ENCODE results near the gene MSL2. TPM values are rescaled to one million over a fixed set of nuclear protein-coding genes. Genes with fewer than 3 reads are reported as not detected.
"Not testable (repeated sequence)": the region's sequence is repeated elsewhere in the genome, so short reads cannot be mapped to it uniquely, and the experiment has no call there.

MSL2 gene
- total and polyA plus RNA-seq, 3 donors from 2014 or later, result 33.9 to 56.9 (median 48.7) TPM

DNA sequence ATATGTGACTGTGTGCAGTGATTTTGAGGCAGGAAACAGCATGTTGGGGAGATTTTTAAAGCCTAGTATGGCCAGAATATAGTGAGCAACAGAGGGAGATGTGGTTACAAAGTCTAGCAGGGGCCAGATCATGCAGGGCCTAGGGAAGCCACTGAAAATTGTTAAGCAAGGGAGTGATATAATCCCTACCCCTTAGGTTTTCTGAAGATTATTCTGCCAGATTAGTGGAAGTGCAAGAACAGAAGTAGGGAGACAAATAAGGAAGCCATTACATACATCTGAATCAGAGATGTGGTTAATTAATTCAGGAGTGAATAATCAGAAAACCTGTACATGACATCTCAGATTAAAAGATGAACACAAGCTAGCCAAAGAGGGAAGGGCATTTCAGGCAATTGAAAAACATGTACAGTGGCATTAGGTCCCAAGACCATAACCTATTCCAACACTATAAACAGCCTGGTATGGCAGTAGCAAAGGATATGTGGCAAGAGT lies 54.8 kb downstream of the MSL2 start:
- DNase-seq, result no peak
- Histone ChIP-seq H3K36me3 (ENCODE audit: low read depth, missing control alignments) (no peaks in the 10 kb centered on the region), H3K27ac (no peak overlapping the region), H3K4me1 (no peaks in the 10 kb centered on the region), H3K27me3 (no peaks in the 10 kb centered on the region), H3K9me3 (no peaks in the 10 kb centered on the region), H3K4me3 (no peak overlapping the region)
- TF ChIP-seq POLR2A (IDR thresholded peaks at IDR 0.05), result no peak
- no peak for TF ChIP-seq CTCF (IDR thresholded peaks at IDR 0.05)
- intact Hi-C loops (cut with DNase I; ENCODE audit: low total_unique reads), result no loop called here

GRCh38 chr3:136136454-136136853 lies 59.7 kb downstream of the MSL2 start:
- H3K4me3 ChIP-seq, result no peak overlapping the region

GRCh38 chr3:136135039-136135802 lies 60.9 kb downstream of the MSL2 start:
- TF ChIP-seq POLR2A (IDR thresholded peaks at IDR 0.05) (no peak), CTCF (IDR thresholded peaks at IDR 0.05) (no peak)
- Histone ChIP-seq H3K9me3 (no peaks in the 10 kb centered on the region), H3K4me3 (no peak overlapping the region), H3K27ac (no peak overlapping the region), H3K4me1 (peaks cover 6% of the 10 kb centered on the region), H3K27me3 (no peaks in the 10 kb centered on the region), H3K36me3 (ENCODE audit: low read depth, missing control alignments) (no peaks in the 10 kb centered on the region)
- 42 to 49% methylated on average over 7 of the region's 7 CpGs for WGBS, 2 donors
- intact Hi-C loops (cut with DNase I; ENCODE audit: low total_unique reads), result no loop called here
- DNase-seq, result no peak

More at GRCh38 chr3:136136454-136136853, 59.7 kb downstream of the MSL2 start:
- Histone ChIP-seq H3K9me3 (no peaks in the 10 kb centered on the region), H3K36me3 (ENCODE audit: low read depth, missing control alignments) (no peaks in the 10 kb centered on the region), H3K27me3 (no peaks in the 10 kb centered on the region), H3K27ac (no peak overlapping the region), H3K4me1 (peaks cover 6% of the 10 kb centered on the region)
- 53% methylated on average over 2 of the region's 2 CpGs for WGBS, 2 donors
- TF ChIP-seq CTCF (IDR thresholded peaks at IDR 0.05) (no peak), POLR2A (IDR thresholded peaks at IDR 0.05) (no peak)
- intact Hi-C loops (cut with DNase I; ENCODE audit: low total_unique reads), result no loop called here
- no peak for DNase-seq

- Histone ChIP-seq H3K27ac (no peak overlapping the region), H3K27me3 (no peaks in the 10 kb centered on the region), H3K4me1 (peaks cover 6% of the 10 kb centered on the region), H3K9me3 (no peaks in the 10 kb centered on the region), H3K36me3 (ENCODE audit: low read depth, missing control alignments) (no peaks in the 10 kb centered on the region), H3K4me3 (no peak overlapping the region)
- WGBS, 2 donors, result 83 to 86% methylated on average over 1 of the region's 1 CpG
- DNase-seq, result no peak
- TF ChIP-seq CTCF (IDR thresholded peaks at IDR 0.05) (no peak), POLR2A (IDR thresholded peaks at IDR 0.05) (no peak)
- intact Hi-C loops (cut with DNase I; ENCODE audit: low total_unique reads), result no loop called here
Observed at GRCh38 chr3:136134091-136134490, 62.0 kb downstream of the MSL2 start.

GRCh38 chr3:136131647-136132046 lies 64.5 kb downstream of the MSL2 start:
- H3K27me3 ChIP-seq; H3K27ac ChIP-seq; H3K4me3 ChIP-seq; H3K4me1 ChIP-seq; DNase-seq; intact Hi-C loops (cut with DNase I; ENCODE audit: low total_unique reads); H3K9me3 ChIP-seq; H3K36me3 ChIP-seq (ENCODE audit: low read depth, missing control alignments): not testable (repeated sequence)
- 92 to 100% methylated on average over 2 to 3 of the region's 3 CpGs for WGBS, 2 donors

All from testis (tissue), 3 donors.